HG03575 (cell line): ENCODE results near the gene MPRIP.
"Not testable (repeated sequence)": the region's sequence is repeated elsewhere in the genome, so short reads cannot be mapped to it uniquely, and the experiment has no call there.

Source experiments
- ATAC-seq: cut with Tn5 transposase; IDR thresholded peaks from one replicate; pipeline ENCODE4 v1.9.1; 2021; ENCODE audit not compliant: unreplicated experiment, insufficient number of reproducible peaks, low FRiP score; ENCODE audit errors: extremely low read depth

MPRIP gene

DNA sequence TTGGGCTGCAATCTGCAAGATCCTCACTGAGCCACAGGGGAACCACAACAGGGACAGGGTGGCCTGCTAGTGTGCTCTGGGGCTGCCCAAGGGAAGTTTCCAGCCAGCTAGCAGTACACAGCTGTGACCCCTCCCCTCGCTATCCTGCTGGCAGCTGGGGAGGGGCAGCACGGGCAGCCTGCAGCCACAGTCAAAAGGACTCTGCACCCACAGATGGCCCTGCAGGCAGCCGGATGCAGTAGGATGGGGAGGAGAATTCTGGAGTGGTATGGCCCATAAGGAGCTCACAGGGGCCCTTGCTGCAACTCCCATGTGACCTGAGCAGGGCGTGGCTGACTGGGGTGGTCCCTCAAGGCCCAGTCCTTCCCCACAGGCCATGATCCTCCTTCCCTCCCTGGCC lies 89.6 kb downstream of the MPRIP start:
- no peak for ATAC-seq

DNA sequence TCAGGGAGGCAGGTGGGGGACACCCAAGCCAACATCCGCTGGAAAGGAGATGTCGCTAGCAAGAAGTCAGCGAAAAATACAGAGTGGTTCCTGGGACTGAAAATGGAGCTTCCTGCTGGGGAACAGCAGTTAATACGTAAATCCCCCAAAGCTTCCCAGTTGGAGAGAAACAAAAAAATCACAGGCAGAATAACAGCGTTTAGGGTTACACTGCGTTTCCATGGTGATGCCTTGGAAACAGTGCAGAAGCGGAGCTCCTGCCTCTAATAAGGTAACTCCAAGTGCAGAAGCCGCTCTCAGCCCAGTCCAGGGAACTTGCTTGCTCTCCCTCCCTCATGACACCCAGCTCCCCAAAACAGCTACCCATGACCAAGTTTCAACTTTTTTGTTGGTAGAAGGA lies 90.5 kb downstream of the MPRIP start:
- ATAC-seq = no peak

DNA sequence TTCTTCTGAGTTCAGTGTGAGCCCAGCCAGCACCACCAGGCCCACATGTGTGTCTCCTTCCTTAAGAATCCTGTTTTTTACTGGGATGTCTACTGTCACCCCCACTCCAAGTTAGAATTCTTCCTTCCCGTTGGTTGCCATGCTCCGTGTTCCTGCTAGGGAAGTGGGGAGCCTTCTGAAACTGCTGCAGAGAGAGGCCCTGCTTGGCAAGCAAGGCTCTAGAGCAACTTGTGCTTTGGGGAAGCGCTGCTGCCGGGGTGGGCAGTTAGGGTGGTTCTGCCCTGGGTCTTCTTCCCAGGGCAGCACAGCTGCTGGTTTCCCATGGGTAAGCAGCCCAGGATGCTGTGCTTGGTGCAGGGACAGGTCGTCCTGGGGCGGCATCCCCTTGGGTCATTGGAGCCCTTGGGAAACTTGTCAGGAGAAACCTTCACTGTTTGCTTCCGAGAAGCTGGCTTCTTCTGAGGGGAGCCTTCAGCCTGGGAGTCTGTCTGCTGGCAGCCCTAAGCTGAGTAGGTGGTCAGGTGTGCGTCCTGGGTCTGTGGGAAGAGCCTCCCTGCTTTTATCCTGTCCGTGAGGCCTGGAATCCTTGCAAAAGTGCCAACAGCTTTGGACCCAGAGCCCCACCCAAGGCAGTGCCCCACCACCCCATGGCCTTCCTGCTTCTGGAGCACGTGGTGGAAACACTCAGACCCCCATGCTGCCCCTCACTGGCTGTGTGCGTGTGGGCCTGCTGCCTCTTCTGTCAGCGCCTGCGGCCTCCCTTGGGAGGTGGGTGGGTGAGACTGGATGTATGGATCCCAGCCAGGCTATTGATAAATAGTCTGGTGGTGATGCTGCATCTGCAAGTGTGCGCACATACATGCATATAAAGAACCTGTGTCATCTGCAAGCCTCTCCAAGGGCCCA lies 92.0 kb downstream of the MPRIP start:
- no peak for ATAC-seq

DNA sequence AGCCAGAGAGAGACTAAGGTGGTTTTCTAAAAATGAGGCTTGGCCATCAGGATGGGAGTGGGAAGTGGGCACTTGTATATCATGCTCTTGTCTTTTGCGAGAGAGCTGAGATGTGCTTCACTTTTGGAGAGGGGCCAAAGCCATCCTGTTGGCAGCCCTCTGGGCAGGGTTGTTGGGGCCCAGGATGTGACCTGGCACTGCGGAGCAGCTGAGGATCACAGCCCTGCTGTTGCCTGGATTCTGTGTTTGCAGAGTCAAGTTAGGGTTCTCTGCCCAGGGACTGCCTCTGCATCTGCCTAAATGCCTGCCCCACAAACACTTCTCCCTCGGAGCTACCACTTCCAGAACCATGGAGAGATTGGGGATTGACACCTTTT lies 92.7 kb downstream of the MPRIP start:
- no peak for ATAC-seq

DNA sequence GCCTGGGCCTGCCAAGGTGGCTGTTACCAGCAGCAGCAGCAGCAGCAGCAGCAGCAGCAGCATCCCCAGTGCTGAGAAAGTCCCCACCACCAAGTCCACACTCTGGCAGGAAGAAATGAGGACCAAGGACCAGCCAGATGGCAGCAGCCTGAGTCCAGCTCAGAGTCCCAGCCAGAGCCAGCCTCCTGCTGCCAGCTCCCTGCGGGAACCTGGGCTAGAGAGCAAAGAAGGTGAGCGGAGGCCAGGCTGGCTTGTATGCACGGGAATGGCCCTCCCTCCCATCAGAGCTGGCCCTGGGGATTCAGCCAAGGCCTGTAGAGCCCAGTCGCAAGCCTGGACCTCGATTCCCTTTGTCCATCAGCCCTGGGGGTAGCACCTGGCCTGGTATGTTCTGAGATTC lies 94.0 kb downstream of the MPRIP start:
- ATAC-seq = not testable (repeated sequence)

DNA sequence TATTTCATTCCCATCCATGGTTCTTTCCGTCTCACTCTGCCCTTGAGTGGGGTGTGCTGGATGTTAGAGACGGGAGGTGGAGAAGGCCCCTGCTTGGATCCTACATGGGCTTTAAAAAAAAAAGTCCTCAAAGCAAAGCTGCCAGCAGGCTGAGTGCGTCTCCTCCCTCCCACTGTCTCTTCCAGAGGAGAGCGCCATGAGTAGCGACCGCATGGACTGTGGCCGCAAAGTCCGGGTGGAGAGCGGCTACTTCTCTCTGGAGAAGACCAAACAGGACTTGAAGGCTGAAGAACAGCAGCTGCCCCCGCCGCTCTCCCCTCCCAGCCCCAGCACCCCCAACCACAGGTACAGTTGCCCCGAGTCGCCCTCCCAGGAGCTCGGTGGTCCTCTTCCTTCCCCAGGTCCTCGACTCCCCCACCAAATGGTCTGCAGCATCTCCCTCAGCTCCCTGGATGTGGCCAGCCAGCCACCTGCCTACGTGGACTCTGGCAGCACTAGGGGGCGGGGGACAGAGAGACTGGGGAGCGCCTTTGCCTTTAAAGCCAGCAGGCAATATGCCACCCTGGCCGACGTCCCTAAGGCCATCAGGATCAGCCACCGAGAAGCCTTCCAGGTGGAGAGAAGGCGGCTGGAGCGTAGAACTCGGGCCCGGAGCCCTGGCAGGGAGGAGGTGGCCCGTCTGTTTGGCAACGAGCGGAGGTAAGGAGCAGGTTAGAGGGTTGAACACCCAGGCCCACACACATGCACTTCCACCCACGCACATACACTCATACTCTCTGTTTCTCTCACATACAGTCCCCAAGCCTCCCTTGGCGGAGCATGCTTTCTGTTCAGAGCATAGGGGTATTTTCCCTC lies 95.7 kb downstream of the MPRIP start:
- ATAC-seq = peak; percentile 63

DNA sequence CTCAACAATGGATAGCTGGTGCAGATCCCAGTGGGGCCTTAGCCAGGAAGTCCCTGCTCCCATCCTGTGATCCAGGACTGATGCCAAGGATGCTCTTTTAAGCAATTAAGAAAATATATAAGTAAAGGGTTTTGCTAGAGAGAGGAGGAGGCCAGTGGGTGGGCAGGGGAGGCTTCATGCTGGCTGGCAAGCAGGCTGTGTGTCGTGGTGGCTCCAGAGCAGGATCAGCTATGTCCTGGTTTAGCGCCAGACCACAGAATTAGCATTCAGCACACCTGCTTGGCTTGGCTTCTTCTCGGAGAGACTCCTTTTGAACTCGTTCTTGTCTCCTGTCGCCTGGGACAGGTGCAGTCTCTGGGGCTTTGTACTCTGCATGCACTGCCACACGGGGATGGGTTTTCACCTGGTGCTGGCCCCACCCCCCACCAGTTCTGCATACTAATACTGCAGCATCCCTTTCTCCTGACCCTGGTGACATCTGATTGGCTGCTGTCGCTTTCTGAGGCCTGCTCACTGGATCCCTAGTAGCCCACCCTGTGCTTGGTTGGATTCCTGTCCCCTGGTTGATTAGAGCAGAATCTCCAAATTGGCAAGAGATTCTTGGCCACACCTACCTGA lies 97.8 kb downstream of the MPRIP start:
- no peak for ATAC-seq

DNA sequence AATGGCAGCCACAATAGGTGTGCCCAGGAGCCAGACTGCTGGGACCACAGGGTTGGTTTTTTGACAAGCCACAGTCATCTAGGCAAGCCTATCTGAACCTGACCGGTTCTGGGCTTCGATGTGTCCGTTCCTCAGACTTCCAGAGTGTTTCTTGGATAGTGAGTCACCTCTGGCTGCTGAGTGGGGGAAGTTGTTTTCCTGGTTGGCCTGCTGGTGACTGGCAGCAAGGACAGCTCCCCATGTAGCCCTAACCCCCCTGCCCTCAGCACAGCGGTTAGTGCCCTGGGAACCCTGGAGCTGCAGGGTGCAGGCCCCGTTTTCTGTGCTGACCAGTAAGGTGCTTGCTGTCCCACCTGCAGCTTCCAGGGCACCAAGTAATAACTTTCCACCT lies 98.3 kb downstream of the MPRIP start:
- no peak for ATAC-seq

DNA sequence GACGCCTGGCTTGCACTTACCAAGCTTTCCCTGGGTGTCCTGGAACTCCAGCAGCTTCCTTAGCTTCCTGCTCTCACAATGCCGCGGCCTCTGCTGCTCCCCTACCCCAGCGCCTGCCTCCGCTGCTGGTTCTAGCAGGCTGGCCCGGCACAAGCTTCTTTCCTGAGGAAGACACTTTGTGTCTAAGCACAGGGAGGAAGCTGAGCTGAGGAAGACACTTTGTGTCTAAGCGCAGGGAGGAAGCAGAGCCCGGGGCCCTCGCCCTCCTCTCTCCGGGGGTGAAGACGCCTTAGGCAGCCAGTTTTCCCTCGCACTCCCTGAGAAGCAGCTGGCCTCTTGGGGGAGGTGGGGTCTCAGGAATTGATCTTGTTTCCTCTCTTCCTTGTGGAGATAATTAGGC lies 99.0 kb downstream of the MPRIP start:
- no peak for ATAC-seq

DNA sequence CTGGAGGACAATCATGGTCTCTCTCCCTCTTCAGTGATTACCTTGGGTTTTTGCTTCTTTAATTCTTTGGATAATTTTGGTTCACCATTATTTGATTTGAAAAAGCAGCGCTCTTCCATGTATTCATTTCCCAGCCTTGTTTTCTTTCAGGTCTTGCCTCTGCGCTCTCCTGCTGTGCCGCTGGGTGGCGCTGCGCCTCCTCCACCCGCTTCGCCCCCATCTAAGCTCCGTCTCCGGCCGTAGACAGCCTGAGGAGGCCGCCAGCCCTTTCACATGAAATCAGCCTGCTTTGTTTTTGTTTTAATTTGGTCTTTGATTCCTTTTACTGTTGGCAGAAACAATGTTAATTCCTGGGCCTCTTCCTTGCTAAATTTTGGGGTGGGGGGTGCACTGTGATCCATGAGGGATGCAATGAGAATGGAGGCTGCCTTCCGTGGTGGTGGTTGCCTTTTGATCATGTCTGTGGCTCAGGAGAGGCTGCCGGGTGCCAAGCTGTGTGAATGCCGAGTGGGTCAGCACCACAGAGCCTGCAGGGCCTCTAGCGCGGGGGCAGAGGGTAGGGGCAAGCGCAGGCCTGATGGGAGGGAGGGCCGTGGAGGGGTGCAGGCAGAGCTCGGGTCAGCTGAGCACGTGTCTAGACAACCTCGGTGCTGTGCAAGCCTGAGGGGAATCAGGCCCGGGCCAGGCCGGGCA lies 99.7 kb downstream of the MPRIP start:
- ATAC-seq = no peak

DNA sequence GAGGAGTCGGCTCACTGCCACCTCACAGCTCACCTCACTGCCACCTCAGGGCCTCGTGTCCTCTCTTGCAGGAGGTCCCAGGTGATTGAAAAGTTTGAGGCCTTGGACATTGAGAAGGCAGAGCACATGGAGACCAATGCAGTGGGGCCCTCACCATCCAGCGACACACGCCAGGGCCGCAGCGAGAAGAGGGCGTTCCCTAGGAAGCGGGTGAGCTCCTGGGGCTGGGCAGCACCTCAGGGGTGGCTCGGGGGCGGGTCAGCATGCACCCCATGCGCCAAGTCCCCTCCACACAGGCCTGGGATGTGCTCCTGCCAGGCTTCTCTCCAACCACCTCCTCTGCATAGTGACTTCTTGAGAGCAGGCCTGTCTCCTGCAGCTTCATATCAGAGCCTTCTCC lies 100.3 kb downstream of the MPRIP start:
- no peak for ATAC-seq

DNA sequence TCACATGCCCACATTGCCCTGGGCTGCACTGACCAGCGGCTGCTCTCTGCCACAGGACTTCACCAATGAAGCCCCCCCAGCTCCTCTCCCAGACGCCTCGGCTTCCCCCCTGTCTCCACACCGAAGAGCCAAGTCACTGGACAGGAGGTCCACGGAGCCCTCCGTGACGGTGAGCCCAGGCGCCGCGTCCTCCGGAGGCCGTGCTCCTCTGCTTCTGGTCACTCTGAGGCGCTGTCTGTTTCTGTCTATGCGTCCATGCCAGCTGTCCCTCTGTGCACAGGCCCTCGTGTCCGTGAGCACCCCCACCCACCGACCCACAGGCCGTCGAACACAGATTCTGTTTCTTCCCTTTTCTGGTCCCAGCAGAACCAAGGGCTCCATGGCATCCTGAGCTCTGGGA lies 101.2 kb downstream of the MPRIP start:
- no peak for ATAC-seq

DNA sequence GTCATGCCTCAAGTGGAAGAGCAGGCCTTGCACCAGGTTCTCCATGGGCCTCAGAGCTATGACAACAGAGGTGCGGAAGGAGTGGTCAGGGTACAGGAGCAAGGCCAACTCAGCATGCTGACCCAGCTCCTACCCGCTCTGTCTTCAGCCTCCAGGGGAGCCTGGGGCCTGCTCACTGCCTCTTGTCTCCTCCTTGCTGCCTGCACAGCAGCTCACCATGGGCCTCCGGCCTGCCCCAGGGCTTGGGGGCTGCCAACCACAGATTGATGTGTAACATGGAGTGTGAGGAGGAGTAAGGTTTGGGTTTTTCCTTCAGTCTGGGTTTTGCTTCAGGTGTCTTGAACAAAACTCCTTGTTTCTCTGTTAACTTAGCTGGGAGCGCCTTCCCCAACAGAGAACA lies 101.8 kb downstream of the MPRIP start:
- no peak for ATAC-seq

DNA sequence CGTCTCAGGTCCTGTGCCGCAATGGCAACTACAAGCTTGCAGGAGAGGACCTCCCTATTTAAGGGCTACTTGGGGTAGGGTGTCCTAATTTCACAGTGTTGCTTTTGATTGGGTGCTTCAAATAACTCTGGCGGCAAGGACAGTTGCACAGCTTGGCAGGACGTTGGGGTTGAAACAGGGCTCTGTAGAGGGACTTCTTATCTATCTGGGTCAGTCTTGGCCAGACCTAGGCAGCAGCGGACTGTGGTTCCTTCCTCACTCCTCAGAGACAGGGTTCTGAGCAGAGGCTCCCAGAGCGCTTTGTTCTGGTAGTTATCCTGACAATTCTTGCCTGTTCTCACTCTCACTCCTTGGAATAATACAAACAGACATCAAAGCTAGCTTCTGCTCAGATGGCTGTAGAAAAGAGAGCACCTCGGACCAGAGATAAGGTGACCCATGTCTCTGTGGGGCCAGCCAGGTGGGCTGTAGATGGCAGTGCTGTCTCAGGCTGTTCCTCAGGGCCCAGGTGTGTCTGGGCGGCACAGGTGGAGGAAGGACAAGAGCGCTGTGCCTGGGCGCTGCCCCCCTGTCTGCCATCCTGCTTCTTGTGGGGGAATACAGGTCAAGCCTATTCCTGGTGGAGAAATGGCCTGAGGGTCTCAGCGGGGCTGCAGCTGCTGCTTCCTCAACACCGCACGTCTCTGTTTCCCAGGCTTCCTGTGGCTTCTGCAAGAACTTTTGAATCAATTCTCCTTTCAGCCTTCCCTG lies 102.8 kb downstream of the MPRIP start:
- no peak for ATAC-seq

DNA sequence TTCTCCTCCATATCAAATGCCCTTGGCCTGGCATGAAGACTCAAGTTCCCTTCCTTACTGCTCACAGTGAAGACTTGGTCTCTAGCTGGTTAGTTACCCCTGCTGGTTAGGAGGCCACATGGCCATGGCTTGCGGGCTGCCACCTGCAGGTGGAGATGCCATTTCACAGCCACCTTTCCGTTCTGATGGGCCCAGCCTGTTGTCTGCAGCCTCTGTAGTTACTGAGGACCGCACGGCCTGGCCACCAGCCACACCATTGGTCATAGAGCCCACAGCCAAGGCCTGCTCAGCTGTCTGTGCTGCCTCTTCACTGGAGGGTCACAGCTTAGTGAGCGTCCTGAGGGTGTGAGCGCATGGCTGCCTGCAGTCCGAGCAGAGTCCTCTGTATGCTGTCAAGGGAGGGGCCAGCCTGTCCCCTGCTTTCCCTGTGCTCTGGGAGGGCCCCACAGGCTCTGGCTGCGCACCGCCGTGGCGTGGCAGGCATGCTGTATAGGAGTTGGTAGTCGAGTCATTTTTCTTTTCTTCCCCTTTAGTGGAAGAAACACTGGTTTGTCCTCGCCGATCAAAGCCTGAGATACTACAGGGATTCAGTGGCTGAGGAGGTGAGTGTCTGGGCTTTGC lies 104.6 kb downstream of the MPRIP start:
- no peak for ATAC-seq

DNA sequence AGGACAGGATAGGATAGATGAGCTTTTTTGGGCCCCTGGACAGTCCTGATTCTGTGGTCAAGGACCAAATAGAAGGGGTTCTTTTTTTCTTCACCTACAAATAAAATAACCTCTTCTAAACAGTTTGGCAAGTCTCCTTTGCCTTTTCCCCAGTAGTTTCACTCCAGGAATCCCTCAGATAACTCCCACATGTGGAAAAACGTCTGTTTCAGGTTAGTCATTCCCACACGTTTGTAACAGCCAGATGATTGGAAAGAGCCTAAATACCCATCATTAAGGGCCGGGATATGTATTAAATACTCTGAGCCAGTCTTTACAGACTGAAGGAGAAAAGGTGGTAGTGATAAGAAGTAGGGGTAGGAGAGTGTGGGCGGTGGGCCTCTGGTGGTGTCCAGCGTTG lies 105.6 kb downstream of the MPRIP start:
- ATAC-seq = no peak

DNA sequence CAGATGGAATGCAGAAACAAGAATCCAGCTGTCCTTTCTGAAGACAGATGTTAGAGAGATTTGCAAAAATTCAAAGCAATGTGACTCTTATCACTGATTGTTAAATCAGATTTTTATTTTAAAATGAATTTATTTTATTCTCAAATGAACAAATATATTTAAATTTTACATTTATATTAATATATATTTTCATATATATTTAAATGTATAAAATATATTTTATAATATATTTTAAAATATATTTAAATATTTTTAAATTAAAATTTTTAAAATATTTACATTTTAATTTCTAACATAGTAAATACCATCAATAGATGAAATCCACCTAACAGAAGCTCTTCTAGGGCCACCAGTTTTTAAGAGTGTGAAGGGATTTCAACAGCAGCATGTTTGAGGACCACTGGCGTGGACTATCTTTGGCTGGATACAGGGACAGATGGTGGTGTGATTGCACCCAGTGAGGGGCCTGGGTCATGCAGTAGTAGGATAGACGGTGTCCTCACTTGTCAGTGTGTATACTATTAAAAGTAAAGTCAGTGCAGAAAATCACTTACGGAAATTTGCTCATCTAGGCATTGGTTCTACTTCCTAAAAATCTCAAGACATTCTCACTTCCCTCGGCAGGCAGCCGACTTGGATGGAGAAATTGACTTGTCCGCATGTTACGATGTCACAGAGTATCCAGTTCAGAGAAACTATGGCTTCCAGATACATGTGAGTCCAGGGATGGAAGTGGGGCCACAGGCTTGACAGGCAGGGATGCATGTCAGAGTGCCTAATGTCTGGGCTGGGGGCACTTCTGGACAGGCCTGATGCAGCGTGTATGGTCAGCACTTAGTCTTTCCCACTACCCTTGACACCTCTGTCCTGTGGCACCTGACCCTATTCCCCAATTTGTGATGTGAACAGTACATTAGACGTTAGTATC lies 107.5 kb downstream of the MPRIP start:
- no peak for ATAC-seq
